ENCODE results near the gene DPP10.

The DPP10 gene

DNA sequence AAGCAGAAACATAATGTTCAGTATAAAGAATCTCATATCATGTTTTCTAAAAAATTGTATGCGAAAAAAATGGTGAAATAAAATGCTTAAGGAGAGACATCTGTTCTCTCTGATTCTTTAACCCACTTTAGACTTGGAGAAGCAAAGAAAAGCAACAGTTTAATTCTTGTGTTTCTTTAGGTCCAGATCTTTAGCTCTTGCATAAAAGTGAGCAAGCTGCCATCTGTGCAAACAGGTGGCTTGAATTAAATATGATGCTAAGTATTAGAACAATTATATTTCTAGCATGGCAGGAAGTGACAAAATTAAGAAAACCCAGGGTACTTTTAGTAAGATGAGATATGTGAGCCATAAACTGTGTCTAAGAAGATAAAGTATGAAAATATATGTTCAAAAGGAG lies 1038.3 kb downstream of the DPP10 start:
- Histone ChIP-seq H3K27ac (ENCODE audit: low read depth, low read length) (no peak overlapping the region), H3K4me1 (ENCODE audit: insufficient read depth, low read length) (no peaks in the 10 kb centered on the region), H3K4me3 (ENCODE audit: low read depth in 1 of 2, low read length in 2 of 2) (no peak overlapping the region), H3K36me3 (ENCODE audit: insufficient read depth, low read length) (no peaks in the 10 kb centered on the region), H3K27me3 (ENCODE audit: control insufficient read depth in 1 of 2, insufficient read depth in 2 of 2, low read length in 2 of 2) (no peaks in the 10 kb centered on the region), H3K9ac (ENCODE audit: low read length) (no peak overlapping the region), H3K9me3 (ENCODE audit: low read length) (no peaks in the 10 kb centered on the region)

DNA sequence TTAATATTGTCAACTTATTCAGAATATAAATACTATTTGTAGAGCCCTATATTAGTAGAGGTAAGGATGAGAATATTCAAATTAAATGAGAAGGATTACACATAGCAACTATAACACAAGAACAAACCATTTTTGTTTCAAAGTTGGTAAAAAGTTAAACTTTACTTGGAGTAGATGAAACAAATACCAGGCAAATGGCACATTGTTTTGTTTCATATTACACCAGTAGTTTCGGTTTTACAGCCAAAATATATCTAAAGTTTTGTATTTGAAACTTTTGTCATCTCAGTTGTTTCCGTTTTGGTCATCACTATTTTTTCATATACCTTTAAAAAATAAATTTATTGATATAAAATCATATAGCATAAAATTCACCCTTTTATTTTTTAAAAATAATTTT lies 1039.4 kb downstream of the DPP10 start:
- H3K27ac ChIP-seq (ENCODE audit: low read depth, low read length), result no peak overlapping the region
- no peaks in the 10 kb centered on the region for H3K9me3 ChIP-seq (ENCODE audit: low read length)
- no peak overlapping the region for H3K9ac ChIP-seq (ENCODE audit: low read length)
- H3K4me1 ChIP-seq (ENCODE audit: insufficient read depth, low read length), result no peaks in the 10 kb centered on the region
- H3K36me3 ChIP-seq (ENCODE audit: insufficient read depth, low read length), result no peaks in the 10 kb centered on the region
- H3K27me3 ChIP-seq (ENCODE audit: control insufficient read depth in 1 of 2, insufficient read depth in 2 of 2, low read length in 2 of 2), result no peaks in the 10 kb centered on the region
- no peak overlapping the region for H3K4me3 ChIP-seq (ENCODE audit: low read depth in 1 of 2, low read length in 2 of 2)

DNA sequence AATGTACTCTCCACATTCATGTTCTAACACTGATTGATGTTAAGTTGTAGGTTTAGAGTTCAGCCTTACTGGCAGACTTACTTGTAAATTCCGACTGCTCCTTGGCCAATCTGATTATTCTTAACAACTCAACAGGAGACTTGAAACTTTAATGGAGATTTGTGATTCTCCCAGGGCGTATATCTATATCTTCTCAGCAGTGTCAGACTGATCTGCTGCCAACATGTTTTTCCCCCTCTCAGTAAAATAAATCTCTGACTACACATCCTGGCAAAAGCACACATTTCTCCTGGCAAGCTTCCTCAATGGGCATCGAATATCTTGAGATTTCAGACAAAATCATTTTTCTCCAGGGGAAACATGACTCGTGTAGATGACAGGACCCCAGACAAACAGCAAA lies 1041.2 kb downstream of the DPP10 start:
- Histone ChIP-seq H3K27me3 (ENCODE audit: control insufficient read depth in 1 of 2, insufficient read depth in 2 of 2, low read length in 2 of 2) (no peaks in the 10 kb centered on the region), H3K9ac (ENCODE audit: low read length) (no peak overlapping the region), H3K4me1 (ENCODE audit: insufficient read depth, low read length) (no peaks in the 10 kb centered on the region), H3K9me3 (ENCODE audit: low read length) (no peaks in the 10 kb centered on the region), H3K36me3 (ENCODE audit: insufficient read depth, low read length) (no peaks in the 10 kb centered on the region), H3K4me3 (ENCODE audit: low read depth in 1 of 2, low read length in 2 of 2) (no peak overlapping the region), H3K27ac (ENCODE audit: low read depth, low read length) (no peak overlapping the region)

DNA sequence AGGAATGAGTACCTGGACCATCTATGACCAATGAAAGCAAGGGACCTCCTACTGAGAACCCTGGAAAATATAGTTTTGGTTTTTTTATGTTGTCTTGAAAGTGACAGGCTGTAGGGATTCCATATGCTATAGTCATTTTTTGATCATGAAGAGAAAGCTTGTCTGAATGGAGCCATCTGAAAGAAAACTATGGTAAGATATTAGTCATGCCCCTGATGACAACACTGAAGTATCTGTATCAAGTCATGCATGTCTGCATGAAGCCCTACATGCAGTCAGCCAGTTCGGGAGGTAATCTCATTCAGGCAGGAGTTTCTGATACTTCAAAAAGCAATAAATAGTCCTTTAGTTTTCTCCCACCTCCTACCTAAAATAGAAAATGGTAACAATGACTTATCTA lies 1042.0 kb downstream of the DPP10 start:
- no peaks in the 10 kb centered on the region for H3K36me3 ChIP-seq (ENCODE audit: insufficient read depth, low read length)
- H3K9ac ChIP-seq (ENCODE audit: low read length), result no peak overlapping the region
- no peaks in the 10 kb centered on the region for H3K27me3 ChIP-seq (ENCODE audit: control insufficient read depth in 1 of 2, insufficient read depth in 2 of 2, low read length in 2 of 2)
- H3K4me3 ChIP-seq (ENCODE audit: low read depth in 1 of 2, low read length in 2 of 2), result no peak overlapping the region
- no peaks in the 10 kb centered on the region for H3K4me1 ChIP-seq (ENCODE audit: insufficient read depth, low read length)
- no peak overlapping the region for H3K27ac ChIP-seq (ENCODE audit: low read depth, low read length)
- H3K9me3 ChIP-seq (ENCODE audit: low read length), result no peaks in the 10 kb centered on the region

DNA sequence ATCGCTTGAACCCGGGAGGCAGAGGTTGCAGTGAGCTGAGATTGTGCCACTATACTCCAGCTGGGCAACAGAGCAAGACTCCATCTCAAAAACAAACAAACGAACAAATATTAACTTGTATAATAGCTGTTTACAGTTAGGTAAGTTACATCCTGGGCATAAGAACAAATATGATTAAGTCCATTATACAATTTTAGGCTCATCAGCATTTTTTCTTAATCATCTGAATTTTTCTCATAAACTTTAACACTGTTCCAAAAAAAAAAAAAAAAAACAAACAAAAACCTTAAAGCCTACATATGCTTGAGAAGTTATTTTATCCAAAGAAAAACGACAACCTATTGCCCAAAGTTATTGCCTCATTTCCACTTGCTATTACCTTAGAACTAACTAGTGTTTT lies 1042.5 kb downstream of the DPP10 start:
- H3K27ac ChIP-seq (ENCODE audit: low read depth, low read length), result no peak overlapping the region
- no peak overlapping the region for H3K4me3 ChIP-seq (ENCODE audit: low read depth in 1 of 2, low read length in 2 of 2)
- H3K27me3 ChIP-seq (ENCODE audit: control insufficient read depth in 1 of 2, insufficient read depth in 2 of 2, low read length in 2 of 2), result no peaks in the 10 kb centered on the region
- no peaks in the 10 kb centered on the region for H3K36me3 ChIP-seq (ENCODE audit: insufficient read depth, low read length)
- H3K4me1 ChIP-seq (ENCODE audit: insufficient read depth, low read length), result no peaks in the 10 kb centered on the region
- no peak overlapping the region for H3K9ac ChIP-seq (ENCODE audit: low read length)
- no peaks in the 10 kb centered on the region for H3K9me3 ChIP-seq (ENCODE audit: low read length)

DNA sequence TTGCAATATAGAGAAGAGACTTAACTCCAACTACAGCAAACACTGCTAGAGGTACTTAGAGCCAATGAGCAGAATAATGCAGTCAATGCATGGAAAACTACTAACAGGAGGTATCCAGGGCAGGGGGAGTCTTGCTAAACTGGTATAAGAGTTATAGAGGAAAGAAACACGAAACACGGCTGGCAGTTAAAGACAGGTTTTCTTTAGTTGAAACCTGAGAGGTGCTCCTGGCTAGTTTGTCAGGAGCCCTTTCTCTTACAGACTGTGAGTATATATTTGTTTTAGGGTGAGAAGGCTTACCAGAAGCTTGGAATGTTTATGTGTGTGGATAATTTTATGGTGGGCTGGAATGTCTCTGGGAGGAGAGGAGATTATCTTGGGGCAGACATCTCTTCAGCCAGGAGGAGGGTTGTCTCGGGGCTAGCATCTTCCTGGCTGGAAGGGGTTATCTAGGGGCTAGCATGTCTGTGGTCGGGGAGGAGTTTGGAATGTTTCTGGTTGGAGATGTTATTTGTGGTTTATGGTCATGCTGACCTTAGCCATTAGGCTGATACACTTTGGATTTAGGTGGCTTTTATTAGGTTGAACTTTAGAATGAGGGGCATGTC lies 1048.8 kb downstream of the DPP10 start:
- Histone ChIP-seq H3K36me3 (ENCODE audit: insufficient read depth, low read length) (no peaks in the 10 kb centered on the region), H3K4me3 (ENCODE audit: low read depth in 1 of 2, low read length in 2 of 2) (no peak overlapping the region), H3K27me3 (ENCODE audit: control insufficient read depth in 1 of 2, insufficient read depth in 2 of 2, low read length in 2 of 2) (no peaks in the 10 kb centered on the region), H3K4me1 (ENCODE audit: insufficient read depth, low read length) (no peaks in the 10 kb centered on the region), H3K9me3 (ENCODE audit: low read length) (no peaks in the 10 kb centered on the region), H3K9ac (ENCODE audit: low read length) (no peak overlapping the region), H3K27ac (ENCODE audit: low read depth, low read length) (no peak overlapping the region)

DNA sequence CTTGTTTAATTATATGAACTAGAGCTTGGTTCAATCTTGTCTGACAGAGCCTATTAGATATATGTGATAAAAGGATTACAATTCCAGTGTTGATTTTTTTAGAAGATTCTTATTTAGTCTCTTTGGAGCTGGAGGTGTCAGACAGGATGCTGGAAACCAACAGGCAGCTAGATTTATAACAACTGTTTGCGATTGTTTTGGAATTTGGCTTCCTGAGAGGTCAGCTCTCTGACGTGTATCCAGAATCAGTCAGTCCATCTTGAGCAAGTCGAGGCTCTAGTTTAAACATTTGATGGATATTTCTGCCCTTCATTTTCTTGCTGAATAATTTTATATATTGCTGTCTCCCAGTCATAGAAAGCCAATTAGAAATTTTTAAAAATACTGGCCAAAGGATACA lies 1062.9 kb downstream of the DPP10 start:
- H3K9me3 ChIP-seq (ENCODE audit: low read length), result no peaks in the 10 kb centered on the region
- no peak overlapping the region for H3K9ac ChIP-seq (ENCODE audit: low read length)
- H3K27ac ChIP-seq (ENCODE audit: low read depth, low read length), result no peak overlapping the region
- no peaks in the 10 kb centered on the region for H3K27me3 ChIP-seq (ENCODE audit: control insufficient read depth in 1 of 2, insufficient read depth in 2 of 2, low read length in 2 of 2)
- H3K36me3 ChIP-seq (ENCODE audit: insufficient read depth, low read length), result no peaks in the 10 kb centered on the region
- no peak overlapping the region for H3K4me3 ChIP-seq (ENCODE audit: low read depth in 1 of 2, low read length in 2 of 2)
- no peaks in the 10 kb centered on the region for H3K4me1 ChIP-seq (ENCODE audit: insufficient read depth, low read length)

DNA sequence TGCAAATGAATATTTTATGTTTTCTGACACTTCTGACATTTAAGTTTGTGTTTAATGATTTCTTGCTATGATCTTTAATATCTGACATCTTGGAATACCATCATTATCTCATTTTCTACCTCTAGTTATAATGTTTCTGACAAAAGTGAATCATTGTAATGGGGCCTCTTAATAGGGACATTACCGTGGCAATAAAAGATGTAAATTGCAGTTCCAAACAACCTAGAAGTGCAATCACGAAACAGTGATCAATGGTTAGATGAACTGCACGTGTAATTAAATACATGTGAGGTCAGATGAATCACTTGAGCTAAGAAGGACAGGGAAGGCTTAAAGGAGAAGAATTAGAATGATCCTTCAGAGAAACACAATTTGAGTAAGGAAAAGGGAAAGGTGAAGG lies 1078.3 kb downstream of the DPP10 start:
- no peak overlapping the region for H3K9ac ChIP-seq (ENCODE audit: low read length)
- no peaks in the 10 kb centered on the region for H3K4me1 ChIP-seq (ENCODE audit: insufficient read depth, low read length)
- no peak overlapping the region for H3K4me3 ChIP-seq (ENCODE audit: low read depth in 1 of 2, low read length in 2 of 2)
- no peak overlapping the region for H3K27ac ChIP-seq (ENCODE audit: low read depth, low read length)
- H3K36me3 ChIP-seq (ENCODE audit: insufficient read depth, low read length), result no peaks in the 10 kb centered on the region
- H3K27me3 ChIP-seq (ENCODE audit: control insufficient read depth in 1 of 2, insufficient read depth in 2 of 2, low read length in 2 of 2), result no peaks in the 10 kb centered on the region
- no peaks in the 10 kb centered on the region for H3K9me3 ChIP-seq (ENCODE audit: low read length)

DNA sequence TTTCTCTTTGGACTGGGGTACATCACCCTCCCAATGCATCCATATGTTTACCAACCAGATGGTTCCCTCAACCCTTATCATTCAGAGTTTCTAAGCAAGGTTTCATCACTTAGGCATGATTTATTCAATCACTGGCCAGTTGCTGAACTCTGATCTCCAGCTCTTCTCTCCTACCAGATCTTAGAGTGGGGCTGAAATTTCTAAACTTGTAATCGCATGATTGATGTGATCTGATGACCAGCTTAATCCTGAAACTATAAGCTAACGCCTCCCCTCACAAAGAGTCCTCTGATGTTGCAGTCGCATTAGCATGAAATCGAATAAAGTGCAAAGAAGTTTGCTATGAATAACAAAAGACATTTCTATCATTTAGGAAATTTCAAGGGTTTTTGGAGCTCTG lies 1082.0 kb downstream of the DPP10 start:
- Histone ChIP-seq H3K27me3 (ENCODE audit: control insufficient read depth in 1 of 2, insufficient read depth in 2 of 2, low read length in 2 of 2) (no peaks in the 10 kb centered on the region), H3K4me3 (ENCODE audit: low read depth in 1 of 2, low read length in 2 of 2) (no peak overlapping the region), H3K9ac (ENCODE audit: low read length) (no peak overlapping the region), H3K27ac (ENCODE audit: low read depth, low read length) (no peak overlapping the region), H3K4me1 (ENCODE audit: insufficient read depth, low read length) (no peaks in the 10 kb centered on the region), H3K9me3 (ENCODE audit: low read length) (no peaks in the 10 kb centered on the region), H3K36me3 (ENCODE audit: insufficient read depth, low read length) (no peaks in the 10 kb centered on the region)

DNA sequence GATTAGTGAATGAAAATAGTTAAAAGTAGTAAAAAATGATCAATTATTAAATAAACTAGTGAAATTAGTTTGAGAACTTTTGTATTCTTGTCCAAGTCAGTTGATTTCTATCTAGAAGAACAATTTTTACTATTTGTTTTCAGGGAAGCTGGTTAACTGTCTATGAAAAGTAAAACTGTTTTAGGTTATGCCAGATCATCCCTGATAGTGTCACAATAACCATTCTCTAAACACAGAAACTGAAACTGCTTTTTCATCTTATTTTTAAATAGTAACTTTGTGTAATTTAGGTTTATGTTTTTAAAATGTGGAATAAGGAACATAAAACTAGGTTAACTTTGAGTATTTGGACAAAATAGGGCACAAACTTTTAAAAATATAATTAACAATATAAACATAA lies 1087.2 kb downstream of the DPP10 start:
- no peaks in the 10 kb centered on the region for H3K4me1 ChIP-seq (ENCODE audit: insufficient read depth, low read length)
- no peaks in the 10 kb centered on the region for H3K27me3 ChIP-seq (ENCODE audit: control insufficient read depth in 1 of 2, insufficient read depth in 2 of 2, low read length in 2 of 2)
- H3K4me3 ChIP-seq (ENCODE audit: low read depth in 1 of 2, low read length in 2 of 2), result no peak overlapping the region
- H3K36me3 ChIP-seq (ENCODE audit: insufficient read depth, low read length), result no peaks in the 10 kb centered on the region
- H3K27ac ChIP-seq (ENCODE audit: low read depth, low read length), result no peak overlapping the region
- H3K9ac ChIP-seq (ENCODE audit: low read length), result no peak overlapping the region
- no peaks in the 10 kb centered on the region for H3K9me3 ChIP-seq (ENCODE audit: low read length)

DNA sequence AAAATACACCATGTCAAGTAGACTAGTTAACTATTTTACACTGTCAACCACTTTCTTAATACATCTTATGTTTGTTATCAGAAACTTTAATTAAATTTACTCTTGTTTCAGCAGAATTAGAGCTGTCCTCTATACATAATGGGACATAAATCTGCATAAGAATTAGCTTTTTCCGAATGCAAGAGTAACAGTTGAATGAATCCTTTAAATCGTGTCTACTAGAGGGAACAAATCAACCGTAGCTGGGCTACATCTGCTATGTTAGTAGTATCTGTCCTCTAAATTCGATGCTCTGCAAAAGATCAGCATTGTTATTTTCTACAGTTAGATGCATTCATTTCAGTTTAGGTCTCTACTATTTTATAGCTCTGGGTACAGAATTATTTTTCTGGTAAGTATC lies 1090.6 kb downstream of the DPP10 start:
- H3K27me3 ChIP-seq (ENCODE audit: control insufficient read depth in 1 of 2, insufficient read depth in 2 of 2, low read length in 2 of 2), result no peaks in the 10 kb centered on the region
- no peak overlapping the region for H3K27ac ChIP-seq (ENCODE audit: low read depth, low read length)
- no peaks in the 10 kb centered on the region for H3K9me3 ChIP-seq (ENCODE audit: low read length)
- H3K36me3 ChIP-seq (ENCODE audit: insufficient read depth, low read length), result no peaks in the 10 kb centered on the region
- no peak overlapping the region for H3K4me3 ChIP-seq (ENCODE audit: low read depth in 1 of 2, low read length in 2 of 2)
- no peaks in the 10 kb centered on the region for H3K4me1 ChIP-seq (ENCODE audit: insufficient read depth, low read length)
- H3K9ac ChIP-seq (ENCODE audit: low read length), result no peak overlapping the region

DNA sequence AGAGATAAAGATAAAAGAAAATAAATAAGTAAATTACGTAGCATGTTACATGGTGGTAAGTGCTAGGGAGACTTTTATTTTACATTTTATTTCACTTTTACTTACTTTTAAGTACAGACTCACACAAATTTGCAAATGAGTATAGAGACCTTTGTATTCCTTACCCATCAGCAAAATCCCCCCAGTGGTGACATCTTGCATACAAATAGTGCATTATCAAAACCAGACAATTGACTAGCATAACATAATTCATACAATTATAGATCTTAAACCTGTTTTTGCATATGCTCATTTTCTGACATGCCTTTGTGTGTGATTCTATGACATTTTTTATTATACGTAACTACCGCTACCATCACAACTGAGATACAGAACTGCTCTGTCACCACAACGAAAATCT lies 1099.4 kb downstream of the DPP10 start:
- Histone ChIP-seq H3K27ac (ENCODE audit: low read depth, low read length) (no peak overlapping the region), H3K9me3 (ENCODE audit: low read length) (no peaks in the 10 kb centered on the region), H3K36me3 (ENCODE audit: insufficient read depth, low read length) (no peaks in the 10 kb centered on the region)

More for the DNA sequence above, 1099.4 kb downstream of the DPP10 start:
- H3K4me1 ChIP-seq (ENCODE audit: insufficient read depth, low read length), result no peaks in the 10 kb centered on the region
- H3K4me3 ChIP-seq (ENCODE audit: low read depth in 1 of 2, low read length in 2 of 2), result no peak overlapping the region
- no peak overlapping the region for H3K9ac ChIP-seq (ENCODE audit: low read length)
- H3K27me3 ChIP-seq (ENCODE audit: control insufficient read depth in 1 of 2, insufficient read depth in 2 of 2, low read length in 2 of 2), result no peaks in the 10 kb centered on the region
